Measurements from ENCODE around the gene MAMLD1. TPM values are rescaled to one million over a fixed set of nuclear protein-coding genes. Genes with fewer than 3 reads are reported as not detected.

MAMLD1 gene
- total RNA-seq, 1 donor from 2014 or later, result 3.0 TPM

DNA sequence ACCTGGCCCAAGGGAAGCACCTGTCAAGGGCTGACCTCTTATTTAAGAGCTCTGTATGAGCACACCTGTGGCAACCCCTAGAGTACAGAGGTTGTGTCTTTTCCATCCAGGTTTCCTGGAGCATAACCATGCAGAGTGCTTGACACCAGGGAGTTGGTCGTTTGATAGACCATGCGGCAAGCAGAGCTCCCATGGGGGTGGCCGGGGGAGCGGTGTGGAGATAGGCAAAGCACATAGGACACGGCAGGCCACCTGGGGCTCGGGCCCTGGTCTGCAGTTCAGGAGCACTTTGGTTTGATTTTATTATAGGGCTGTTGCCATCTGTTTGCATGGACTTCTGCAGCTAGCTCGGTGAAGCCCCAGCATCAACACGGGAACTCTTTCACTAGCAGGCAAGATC lies 110.3 kb downstream of the MAMLD1 start:
- no peaks in the 10 kb centered on the region for H3K36me3 ChIP-seq (ENCODE audit: control insufficient read depth, insufficient read depth, low read length)
- H3K4me3 ChIP-seq (ENCODE audit: low read depth, low read length), result no peak overlapping the region
- TF ChIP-seq, protein P1, sequence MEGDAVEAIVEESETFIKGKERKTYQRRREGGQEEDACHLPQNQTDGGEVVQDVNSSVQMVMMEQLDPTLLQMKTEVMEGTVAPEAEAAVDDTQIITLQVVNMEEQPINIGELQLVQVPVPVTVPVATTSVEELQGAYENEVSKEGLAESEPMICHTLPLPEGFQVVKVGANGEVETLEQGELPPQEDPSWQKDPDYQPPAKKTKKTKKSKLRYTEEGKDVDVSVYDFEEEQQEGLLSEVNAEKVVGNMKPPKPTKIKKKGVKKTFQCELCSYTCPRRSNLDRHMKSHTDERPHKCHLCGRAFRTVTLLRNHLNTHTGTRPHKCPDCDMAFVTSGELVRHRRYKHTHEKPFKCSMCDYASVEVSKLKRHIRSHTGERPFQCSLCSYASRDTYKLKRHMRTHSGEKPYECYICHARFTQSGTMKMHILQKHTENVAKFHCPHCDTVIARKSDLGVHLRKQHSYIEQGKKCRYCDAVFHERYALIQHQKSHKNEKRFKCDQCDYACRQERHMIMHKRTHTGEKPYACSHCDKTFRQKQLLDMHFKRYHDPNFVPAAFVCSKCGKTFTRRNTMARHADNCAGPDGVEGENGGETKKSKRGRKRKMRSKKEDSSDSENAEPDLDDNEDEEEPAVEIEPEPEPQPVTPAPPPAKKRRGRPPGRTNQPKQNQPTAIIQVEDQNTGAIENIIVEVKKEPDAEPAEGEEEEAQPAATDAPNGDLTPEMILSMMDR (IDR thresholded peaks at IDR 0.05; ENCODE audit: insufficient read depth, low read length, poor library complexity, severe bottlenecking), result no peak
- DNase-seq (ENCODE audit: low read depth), result no peak
- H3K27me3 ChIP-seq (ENCODE audit: control insufficient read depth, insufficient read depth, low read length), result no peaks in the 10 kb centered on the region

DNA sequence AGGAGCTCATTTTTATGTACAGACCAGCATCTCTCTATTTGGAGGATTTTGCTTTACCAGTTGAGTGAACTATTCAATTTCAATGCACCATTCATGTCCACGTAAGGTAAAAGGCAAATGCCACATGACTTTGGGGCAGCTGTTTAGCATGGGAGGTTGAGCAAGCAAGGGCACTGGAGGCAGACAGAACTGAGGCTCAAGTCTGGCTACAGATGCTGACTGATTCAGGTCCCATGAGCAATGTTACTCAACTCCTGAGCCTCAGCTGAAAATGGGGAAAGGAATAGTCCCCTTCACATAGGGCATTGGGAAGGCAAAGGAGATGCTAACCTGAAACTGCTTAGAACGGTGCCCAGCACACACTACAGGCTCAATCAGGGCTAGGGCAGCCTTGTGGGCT lies 112.3 kb downstream of the MAMLD1 start:
- H3K27me3 ChIP-seq (ENCODE audit: control insufficient read depth, insufficient read depth, low read length), result no peaks in the 10 kb centered on the region
- H3K4me3 ChIP-seq (ENCODE audit: low read depth, low read length), result no peak overlapping the region
- TF ChIP-seq, protein P1 (IDR thresholded peaks at IDR 0.05; ENCODE audit: insufficient read depth, low read length, poor library complexity, severe bottlenecking), result no peak
- H3K36me3 ChIP-seq (ENCODE audit: control insufficient read depth, insufficient read depth, low read length), result no peaks in the 10 kb centered on the region
- no peak for DNase-seq (ENCODE audit: low read depth)

DNA sequence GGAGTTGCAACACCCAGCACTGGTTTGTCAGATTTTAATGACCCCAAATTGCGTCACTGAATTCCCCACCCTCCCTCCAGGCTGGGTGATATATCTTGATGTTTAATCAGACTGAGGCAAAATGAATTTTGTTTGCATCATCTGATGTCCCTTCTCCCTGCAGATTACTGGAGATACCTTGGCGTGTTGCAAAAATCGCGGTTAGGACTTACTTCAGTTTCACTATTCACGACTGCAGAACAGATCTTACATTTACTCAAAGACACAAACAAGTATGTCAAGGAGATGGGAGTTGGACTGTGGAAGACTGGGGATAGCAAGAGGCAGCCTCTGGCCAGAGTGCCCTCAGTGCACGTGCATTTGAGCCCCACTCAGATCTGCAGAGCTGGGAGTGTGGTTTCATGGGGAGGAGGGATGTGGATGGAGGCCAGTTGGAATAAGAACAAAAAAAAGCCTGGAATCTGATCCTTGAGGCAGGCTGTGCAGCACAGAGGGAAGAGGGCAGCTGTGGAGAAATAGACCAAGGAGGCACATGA lies 113.1 kb downstream of the MAMLD1 start:
- Histone ChIP-seq H3K4me3 (ENCODE audit: low read depth, low read length) (no peak overlapping the region), H3K27me3 (ENCODE audit: control insufficient read depth, insufficient read depth, low read length) (no peaks in the 10 kb centered on the region), H3K36me3 (ENCODE audit: control insufficient read depth, insufficient read depth, low read length) (no peaks in the 10 kb centered on the region)
- DNase-seq (ENCODE audit: low read depth), result no peak
- TF ChIP-seq, protein P1 (IDR thresholded peaks at IDR 0.05; ENCODE audit: insufficient read depth, low read length, poor library complexity, severe bottlenecking), result no peak

DNA sequence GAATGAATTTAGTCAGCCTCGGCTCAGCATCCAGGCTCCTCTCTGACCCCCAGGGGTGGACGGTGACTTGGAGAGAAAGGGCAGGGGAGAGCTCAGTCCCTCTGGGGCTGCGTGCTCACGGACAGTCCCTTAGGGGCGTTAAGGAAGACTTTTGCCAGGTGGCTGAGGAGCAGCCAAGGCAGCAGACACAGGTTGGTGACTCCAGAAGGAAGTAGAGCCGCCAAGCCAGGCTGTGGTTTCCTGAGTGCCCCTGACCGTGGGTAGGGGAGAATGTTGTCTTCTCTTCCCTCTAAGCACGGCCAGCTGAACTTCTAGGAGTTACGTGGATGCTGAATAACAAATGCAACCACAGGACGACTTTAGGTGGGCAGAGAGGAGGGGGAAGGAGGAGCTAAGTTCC lies 114.3 kb downstream of the MAMLD1 start:
- no peak for DNase-seq (ENCODE audit: low read depth)
- Histone ChIP-seq H3K4me3 (ENCODE audit: low read depth, low read length) (no peak overlapping the region), H3K27me3 (ENCODE audit: control insufficient read depth, insufficient read depth, low read length) (no peaks in the 10 kb centered on the region), H3K36me3 (ENCODE audit: control insufficient read depth, insufficient read depth, low read length) (no peaks in the 10 kb centered on the region)
- TF ChIP-seq, protein P1 (IDR thresholded peaks at IDR 0.05; ENCODE audit: insufficient read depth, low read length, poor library complexity, severe bottlenecking), result no peak

DNA sequence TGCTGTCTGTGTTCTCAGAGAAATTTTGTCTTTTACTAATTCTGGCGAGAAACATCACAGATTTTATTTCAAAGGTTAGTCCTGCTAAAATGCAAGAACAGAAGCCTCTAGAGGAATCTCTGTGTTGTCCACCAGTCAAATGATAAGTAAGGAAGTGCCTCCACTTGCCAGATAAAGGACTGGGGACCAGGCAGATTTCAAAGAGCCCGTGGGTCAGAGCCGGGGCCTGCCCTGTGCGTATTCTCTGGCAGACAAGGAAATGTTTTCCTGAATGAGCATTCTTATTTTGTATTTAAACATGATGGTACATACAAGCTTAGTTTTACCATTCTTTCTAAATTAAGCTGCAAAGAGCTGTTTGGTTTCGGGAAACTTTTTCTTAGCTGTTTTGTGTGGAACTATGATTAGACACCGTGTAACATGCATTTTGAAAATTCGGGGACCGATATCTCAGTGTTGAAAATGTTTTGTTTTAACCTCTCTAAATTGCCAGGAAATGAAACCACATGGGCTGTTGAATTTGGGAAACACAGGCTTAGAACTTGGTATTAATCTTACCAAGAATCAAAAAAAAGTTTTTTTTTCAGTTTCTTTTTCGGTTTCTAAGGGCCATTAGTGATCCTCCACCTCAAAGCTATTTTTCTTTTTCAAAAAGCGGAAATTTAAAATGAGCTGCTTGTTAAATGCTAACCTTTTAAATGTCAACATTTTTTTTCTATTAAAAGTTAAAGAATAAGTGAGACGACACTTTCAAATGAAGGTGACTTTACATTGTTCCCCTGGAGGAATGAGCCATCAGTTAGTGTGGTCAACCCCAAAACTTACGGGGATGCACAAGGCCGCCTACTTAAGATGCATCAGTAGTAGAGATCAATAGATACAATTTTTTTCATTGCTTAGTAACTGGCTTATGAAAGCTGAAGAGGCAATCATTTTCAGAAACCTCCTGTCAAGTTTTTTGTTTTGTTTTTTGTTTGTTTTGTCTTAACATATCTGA lies 115.7 kb downstream of the MAMLD1 start:
- Histone ChIP-seq H3K36me3 (ENCODE audit: control insufficient read depth, insufficient read depth, low read length) (no peaks in the 10 kb centered on the region), H3K4me3 (ENCODE audit: low read depth, low read length) (no peak overlapping the region), H3K27me3 (ENCODE audit: control insufficient read depth, insufficient read depth, low read length) (no peaks in the 10 kb centered on the region)
- TF ChIP-seq, protein P1 (IDR thresholded peaks at IDR 0.05; ENCODE audit: insufficient read depth, low read length, poor library complexity, severe bottlenecking), result no peak
- no peak for DNase-seq (ENCODE audit: low read depth)

All from kidney epithelial cell (primary cell).